ENCODE data around the gene GSDME.

GSDME gene

GRCh38 chr7:24717247-24717622, 40.0 kb downstream of the GSDME start:
- no peak for TF ChIP-seq CTCF (conservative IDR thresholded peaks at IDR 0.05; ENCODE audit: low read length)
- H3K4me3 ChIP-seq (ENCODE audit: low read length), result no peak overlapping the region
- DNase-seq (ENCODE audit: low read depth), result no peak

GRCh38 chr7:24716480-24717246, 40.6 kb downstream of the GSDME start:
- TF ChIP-seq CTCF (conservative IDR thresholded peaks at IDR 0.05; ENCODE audit: low read length), result no peak
- no peak for DNase-seq (ENCODE audit: low read depth)
- no peak overlapping the region for H3K4me3 ChIP-seq (ENCODE audit: low read length)

GRCh38 chr7:24715661-24716479, 41.4 kb downstream of the GSDME start:
- peak; percentile 44 for DNase-seq (ENCODE audit: low read depth)
- no peak overlapping the region for H3K4me3 ChIP-seq (ENCODE audit: low read length)

GRCh38 chr7:24715171-24715570, 42.1 kb downstream of the GSDME start:
- TF ChIP-seq CTCF (conservative IDR thresholded peaks at IDR 0.05; ENCODE audit: low read length), result no peak
- no peak for DNase-seq (ENCODE audit: low read depth)

More at GRCh38 chr7:24715661-24716479, 41.4 kb downstream of the GSDME start:
- TF ChIP-seq CTCF (conservative IDR thresholded peaks at IDR 0.05; ENCODE audit: low read length), result peak; percentile 61

GRCh38 chr7:24714676-24715010, 42.6 kb downstream of the GSDME start:
- DNase-seq (ENCODE audit: low read depth), result no peak
- no peak for TF ChIP-seq CTCF (conservative IDR thresholded peaks at IDR 0.05; ENCODE audit: low read length)
- no peak overlapping the region for H3K4me3 ChIP-seq (ENCODE audit: low read length)

More at GRCh38 chr7:24715171-24715570, 42.1 kb downstream of the GSDME start:
- no peak overlapping the region for H3K4me3 ChIP-seq (ENCODE audit: low read length)

GRCh38 chr7:24713850-24714675, 43.2 kb downstream of the GSDME start:
- no peak for TF ChIP-seq CTCF (conservative IDR thresholded peaks at IDR 0.05; ENCODE audit: low read length)
- no peak overlapping the region for H3K4me3 ChIP-seq (ENCODE audit: low read length)
- DNase-seq (ENCODE audit: low read depth), result no peak

Measured in AG10803 (cell line).